Middle frontal gyrus (tissue), 1 donor: ENCODE measurements around the gene TIE1.
A peak's percentile ranks its signal among the peaks of the same experiment; 100 is the strongest.

ENCODE experiments used
- DNase-seq: peaks from one replicate; pipeline ENCODE4 v3.0.0-alpha.2; 2015; ENCODE audit warnings: low spot score; ENCODE audit errors: extremely low spot score

Gene TIE1

GRCh38 chr1:43293176-43293575, 7.6 kb upstream of the TIE1 start:
- no peak for DNase-seq

- DNase-seq: peak; percentile 47
Measured at GRCh38 chr1:43293896-43294760, 6.7 kb upstream of the TIE1 start.

- no peak for DNase-seq
Measured at GRCh38 chr1:43294761-43295160, 6.0 kb upstream of the TIE1 start.

GRCh38 chr1:43296207-43296606, 4.6 kb upstream of the TIE1 start:
- DNase-seq: no peak

GRCh38 chr1:43298055-43298454, 2.7 kb upstream of the TIE1 start:
- no peak for DNase-seq

GRCh38 chr1:43299101-43299500, 1.7 kb upstream of the TIE1 start:
- no peak for DNase-seq

GRCh38 chr1:43302201-43302600, 1.4 kb downstream of the TIE1 start:
- no peak for DNase-seq

- no peak for DNase-seq
Measured at GRCh38 chr1:43302721-43303470, 2.1 kb downstream of the TIE1 start.

GRCh38 chr1:43303471-43304313, 2.9 kb downstream of the TIE1 start:
- DNase-seq: no peak

- no peak for DNase-seq
Measured at GRCh38 chr1:43304314-43304681, 3.5 kb downstream of the TIE1 start.

GRCh38 chr1:43304771-43305300, 4.1 kb downstream of the TIE1 start:
- no peak for DNase-seq

- no peak for DNase-seq
Measured at GRCh38 chr1:43305461-43305860, 4.7 kb downstream of the TIE1 start.

- no peak for DNase-seq
Measured at GRCh38 chr1:43305926-43306687, 5.3 kb downstream of the TIE1 start.

GRCh38 chr1:43306688-43307457, 6.1 kb downstream of the TIE1 start:
- DNase-seq: no peak

GRCh38 chr1:43307458-43308158, 6.8 kb downstream of the TIE1 start:
- no peak for DNase-seq

GRCh38 chr1:43308635-43309404, 8.0 kb downstream of the TIE1 start:
- no peak for DNase-seq

GRCh38 chr1:43309405-43310025, 8.7 kb downstream of the TIE1 start:
- no peak for DNase-seq

GRCh38 chr1:43311521-43311920, 10.7 kb downstream of the TIE1 start:
- DNase-seq: no peak
